GM12878 (cell line): ENCODE measurements around the gene NEK11. TPM values are rescaled to one million over a fixed set of nuclear protein-coding genes. Genes with fewer than 3 reads are reported as not detected.

Experiments
- ATAC-seq: fragments of 200-7000 bp; cut with Tn5 transposase; 3 replicates; pipeline ENCODE4 v1.9.1; 2020; ENCODE audit warnings: mild to moderate bottlenecking, moderate library complexity
- BruUV-seq: library from RNA; stranded (reverse); fragments of 400-500 nt; replicated peaks from 2 replicates; lab custom pipeline; 2021; lab: Mats Ljungman, UMichigan
- CTCF ChIA-PET: fragments of 300-600 bp; sonication (Branson Sonifier 250); formaldehyde crosslinking; extraction: SDS; loops from one replicate; lab custom pipeline; 2021; ENCODE audit warnings: inconsistent platforms; lab: Yijun Ruan, JAX
- POLR2A ChIA-PET: fragments of 350-600 bp; formaldehyde crosslinking; extraction: SDS; loops from one replicate; lab custom pipeline; 2021; ENCODE audit warnings: inconsistent platforms; lab: Charles Lee
- RAD21 ChIA-PET: fragments of 300-600 bp; sonication (Branson Sonifier 250); formaldehyde crosslinking; loops from one replicate; lab custom pipeline; 2023; ENCODE audit warnings: antibody characterized with exemption; ENCODE audit not compliant: unreplicated experiment; lab: Charles Lee
- SMC1A ChIA-PET: fragments of 300-600 bp; sonication (Branson Sonifier 250); formaldehyde crosslinking; loops from one replicate; lab custom pipeline; 2023; ENCODE audit not compliant: unreplicated experiment, uncharacterized antibody; lab: Charles Lee
- DNase-seq: peaks from one replicate; pipeline ENCODE4 v3.0.0-alpha.2; 2011; ENCODE audit warnings: low read depth, low spot score
- FAIRE-seq: peaks from 3 replicates; lab custom pipeline; 2011; peaks lifted over from hg19 to GRCh38; lab: Jason Lieb, UNC
- H2AFZ ChIP-seq: 2 replicates; pipeline ENCODE4 v1.6.0; 2011; ENCODE audit warnings: low read depth, low read length, control low read depth; ENCODE audit not compliant: control insufficient read depth
- H3K27ac ChIP-seq: 2 replicates; pipeline ENCODE4 v1.5.1; 2011; ENCODE audit warnings: control low read depth; ENCODE audit not compliant: control insufficient read depth, insufficient read depth
- H3K27me3 ChIP-seq, 2 experiments: replicated peaks in 1 of 2; 2 replicates each; pipeline versions ENCODE4 v1.6.0 to v1.6.1; 2011; ENCODE audit warnings: low read length in 1 of 2; ENCODE audit not compliant: control insufficient read depth in 2 of 2, insufficient read depth in 2 of 2
- H3K36me3 ChIP-seq, 2 experiments: 2 replicates each; pipeline ENCODE4 v1.5.1; 2011; ENCODE audit warnings: low read length in 1 of 2; ENCODE audit not compliant: control insufficient read depth in 2 of 2, insufficient read depth in 2 of 2
- H3K4me1 ChIP-seq: 2 replicates; pipeline ENCODE4 v1.6.1; 2011; ENCODE audit warnings: mild to moderate bottlenecking, low read length, moderate library complexity, mixed read lengths; ENCODE audit not compliant: control insufficient read depth, insufficient read depth
- H3K4me2 ChIP-seq: 2 replicates; pipeline ENCODE4 v1.6.0; 2011; ENCODE audit warnings: control low read depth; ENCODE audit not compliant: control insufficient read depth, insufficient read depth
- H3K4me3 ChIP-seq: fragments of 200-600 bp; sonication (generic); 2 replicates; pipeline ENCODE4 v1.5.1; 2016
- H3K79me2 ChIP-seq: 2 replicates; pipeline ENCODE4 v1.6.0; 2011; ENCODE audit warnings: low read length; ENCODE audit not compliant: control insufficient read depth, insufficient read depth
- H3K9ac ChIP-seq: 2 replicates; pipeline ENCODE4 v1.8.0; 2011; ENCODE audit warnings: low read length, control low read depth, mixed read lengths; ENCODE audit not compliant: control insufficient read depth, insufficient read depth
- H3K9me3 ChIP-seq: replicated peaks from 3 replicates; pipeline ENCODE4 v1.5.1; 2011; ENCODE audit warnings: mild to moderate bottlenecking, low read length; ENCODE audit not compliant: control insufficient read depth, insufficient read depth
- H4K20me1 ChIP-seq: 2 replicates; pipeline ENCODE4 v1.6.0; 2011; ENCODE audit not compliant: control insufficient read depth, insufficient read depth
- CEBPB ChIP-seq, 2 experiments: fragments of 150-350 bp in 1 of 2; IDR thresholded peaks; 2 replicates each; pipeline ENCODE4 v1.6.1; 2012 to 2014; ENCODE audit warnings: low read depth in 2 of 2, low read length in 2 of 2, borderline replicate concordance in 1 of 2, inconsistent platforms in 1 of 2
- HDAC6 ChIP-seq: fragments of 200-600 bp; sonication (generic); IDR thresholded peaks from one replicate; pipeline ENCODE4 v1.8.0; 2017; ENCODE audit warnings: antibody characterized with exemption; ENCODE audit not compliant: unreplicated experiment
- MYC ChIP-seq: IDR thresholded peaks from 2 replicates; pipeline ENCODE4 v1.6.1; 2011; ENCODE audit warnings: mild to moderate bottlenecking, low read length, moderate library complexity, inconsistent platforms; ENCODE audit not compliant: insufficient read depth, insufficient replicate concordance, insufficient read length, severe bottlenecking
- POLR2A ChIP-seq: IDR thresholded peaks from 2 replicates; pipeline ENCODE4 v1.6.1; 2011; ENCODE audit warnings: low read depth, mild to moderate bottlenecking, low read length
- POU2F2 ChIP-seq: IDR thresholded peaks from 3 replicates; pipeline ENCODE4 v1.6.1; 2011; ENCODE audit warnings: low read depth, mild to moderate bottlenecking, low read length, borderline replicate concordance
- SIN3A ChIP-seq: IDR thresholded peaks from 2 replicates; pipeline ENCODE4 v1.6.1; 2012; ENCODE audit warnings: low read depth, low read length, improper control_type of control experiment
- SMAD5 ChIP-seq: IDR thresholded peaks from 2 replicates; pipeline ENCODE4 v1.6.1; 2016; ENCODE audit warnings: antibody characterized with exemption, low read depth
- TCF7 ChIP-seq: IDR thresholded peaks from 2 replicates; pipeline ENCODE4 v1.6.1; 2014; ENCODE audit warnings: antibody characterized with exemption, borderline replicate concordance
- ZBED1 ChIP-seq: IDR thresholded peaks from 2 replicates; pipeline ENCODE4 v1.6.1; 2016; ENCODE audit warnings: borderline replicate concordance
- ZNF207 ChIP-seq: fragments of 450-650 bp; IDR thresholded peaks from 2 replicates; pipeline ENCODE4 v1.6.1; 2014; ENCODE audit warnings: antibody characterized with exemption, mild to moderate bottlenecking, borderline replicate concordance
- WGBS: methylation state at CpG from one replicate; pipeline ENCODE4 v1.1.6; 2016; ENCODE audit warnings: low lambda C conversion rate; ENCODE audit not compliant: insufficient replicate concordance, insufficient coverage; ENCODE audit errors: missing lambda C conversion rate; 5-methylcytosine and 5-hydroxymethylcytosine counted together
- in situ Hi-C: fragments of 300-500 bp; cut with MboI; formaldehyde crosslinking; loops from 9 replicates; pipeline ENCODE4 v1.14.3; 2018; ENCODE audit warnings: mixed read lengths
- intact Hi-C: fragments of 100-400 bp; cut with micrococcal nuclease; formaldehyde crosslinking; loops from one replicate; pipeline ENCODE4 v1.14.2; 2022; ENCODE audit not compliant: unreplicated experiment
- polyA plus RNA-seq, 11 experiments: library from polyadenylated mRNA; depleted of rRNA in 4 of 11; unstranded in 6 of 11; stranded (reverse) in 5 of 11; fragments of >200 nt; fragmentation: Nextera tagmentation in 4 of 11; fragmentation: Illumina TruSeq in 1 of 11; extraction: Ambion mirVana in 4 of 11; extraction: Trizol in 1 of 11; gene quantifications; 1 replicate in 1 of 11; 2 replicates in 10 of 11; pipeline versions ENCODE4 v1.2.1 to v1.2.3, GENCODE V29; 2011 to 2016; ENCODE audit warnings: inconsistent platforms in 2 of 11, missing spikeins in 2 of 11, low read depth in 1 of 11
- total RNA-seq, 4 experiments: library from RNA; depleted of rRNA in 3 of 4; stranded (reverse); fragments of >200 nt in 3 of 4; fragmentation: Illumina TruSeq in 1 of 4; extraction: Trizol in 1 of 4; gene quantifications; 2 replicates each; pipeline versions ENCODE4 v1.2.1 to v1.2.3, GENCODE V29; 2013 to 2021
- TF ChIP-seq, protein P1 (sequence below): IDR thresholded peaks from 2 replicates; pipeline ENCODE4 v1.6.1; 2011; ENCODE audit warnings: mild to moderate bottlenecking, low read depth, low read length, moderate library complexity; ENCODE audit not compliant: insufficient replicate concordance
- TF ChIP-seq, protein P2 (sequence below): fragments of 450-650 bp; IDR thresholded peaks from 2 replicates; pipeline ENCODE4 v1.6.1; 2018; ENCODE audit warnings: borderline replicate concordance, mild to moderate bottlenecking; ENCODE audit not compliant: partially characterized antibody
- TF ChIP-seq, protein P3 (sequence below): IDR thresholded peaks from 2 replicates; pipeline ENCODE4 v1.6.1; 2012; ENCODE audit warnings: low read length, inconsistent platforms
- TF ChIP-seq, protein P4 (sequence below): fragments of 450-650 bp; IDR thresholded peaks from 2 replicates; pipeline ENCODE4 v1.6.1; 2017; ENCODE audit warnings: mild to moderate bottlenecking, moderate library complexity

Gene NEK11
- total and polyA plus RNA-seq, 10 of the 15 experiments (the other 5 are each of a cell fraction or from before 2014, with no cell fraction given), result 0.05 to 0.94 (median 0.36) TPM; not detected in 1

DNA sequence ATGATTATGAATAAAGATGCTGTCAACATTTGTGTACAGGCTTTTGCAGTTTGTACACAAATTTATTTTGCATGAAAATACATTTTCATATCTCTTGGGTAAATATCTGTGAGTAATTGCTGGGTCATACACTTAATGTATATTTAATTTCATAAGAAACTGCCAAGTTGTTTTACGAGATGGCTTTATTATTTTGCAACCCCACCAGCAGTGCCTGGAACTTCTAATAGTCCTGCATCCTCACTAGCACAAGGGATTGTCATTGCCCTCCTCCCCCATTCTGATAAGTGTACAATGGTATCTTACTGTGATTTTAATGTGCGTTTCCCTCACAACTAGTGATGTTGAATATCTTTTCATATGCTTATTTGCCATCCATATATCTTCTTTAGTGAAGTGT lies 45.2 kb upstream of the NEK11 start:
- Histone ChIP-seq H3K4me3 (no peak overlapping the region), H3K79me2 (no peaks in the 10 kb centered on the region), H3K9me3 (no peaks in the 10 kb centered on the region), H3K9ac (no peak overlapping the region), H3K27me3 (no peaks in the 10 kb centered on the region), H2AFZ (no peak overlapping the region), H3K36me3 (peaks cover 0 to 2% of the 10 kb centered on the region in 2 experiments; a peak in 1 of 4 replicates), H3K27ac (no peak overlapping the region)
- WGBS, result 100% methylated on average over 2 of the region's 2 CpGs
- DNase-seq (no peak), ATAC-seq (no peak), FAIRE-seq (no peak)
- CTCF ChIA-PET, result no interaction called here
- in situ Hi-C loops, result no loop called here
- TF ChIP-seq HDAC6 (no peak), ZNF207 (no peak), TCF7 (no peak), ZBED1 (no peak), SIN3A (no peak), POU2F2 (no peak), MYC (no peak), CEBPB (IDR thresholded peaks at IDR 0.05; ENCODE audit: borderline replicate concordance in 1 of 2, low read depth in 2 of 2, low read length in 2 of 2) (no peak), POLR2A (no peak), SMAD5 (no peak)
- TF ChIP-seq, protein P1, sequence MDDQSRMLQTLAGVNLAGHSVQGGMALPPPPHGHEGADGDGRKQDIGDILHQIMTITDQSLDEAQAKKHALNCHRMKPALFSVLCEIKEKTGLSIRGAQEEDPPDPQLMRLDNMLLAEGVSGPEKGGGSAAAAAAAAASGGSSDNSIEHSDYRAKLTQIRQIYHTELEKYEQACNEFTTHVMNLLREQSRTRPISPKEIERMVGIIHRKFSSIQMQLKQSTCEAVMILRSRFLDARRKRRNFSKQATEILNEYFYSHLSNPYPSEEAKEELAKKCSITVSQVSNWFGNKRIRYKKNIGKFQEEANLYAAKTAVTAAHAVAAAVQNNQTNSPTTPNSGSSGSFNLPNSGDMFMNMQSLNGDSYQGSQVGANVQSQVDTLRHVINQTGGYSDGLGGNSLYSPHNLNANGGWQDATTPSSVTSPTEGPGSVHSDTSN, result no peak
- TF ChIP-seq, protein P2, sequence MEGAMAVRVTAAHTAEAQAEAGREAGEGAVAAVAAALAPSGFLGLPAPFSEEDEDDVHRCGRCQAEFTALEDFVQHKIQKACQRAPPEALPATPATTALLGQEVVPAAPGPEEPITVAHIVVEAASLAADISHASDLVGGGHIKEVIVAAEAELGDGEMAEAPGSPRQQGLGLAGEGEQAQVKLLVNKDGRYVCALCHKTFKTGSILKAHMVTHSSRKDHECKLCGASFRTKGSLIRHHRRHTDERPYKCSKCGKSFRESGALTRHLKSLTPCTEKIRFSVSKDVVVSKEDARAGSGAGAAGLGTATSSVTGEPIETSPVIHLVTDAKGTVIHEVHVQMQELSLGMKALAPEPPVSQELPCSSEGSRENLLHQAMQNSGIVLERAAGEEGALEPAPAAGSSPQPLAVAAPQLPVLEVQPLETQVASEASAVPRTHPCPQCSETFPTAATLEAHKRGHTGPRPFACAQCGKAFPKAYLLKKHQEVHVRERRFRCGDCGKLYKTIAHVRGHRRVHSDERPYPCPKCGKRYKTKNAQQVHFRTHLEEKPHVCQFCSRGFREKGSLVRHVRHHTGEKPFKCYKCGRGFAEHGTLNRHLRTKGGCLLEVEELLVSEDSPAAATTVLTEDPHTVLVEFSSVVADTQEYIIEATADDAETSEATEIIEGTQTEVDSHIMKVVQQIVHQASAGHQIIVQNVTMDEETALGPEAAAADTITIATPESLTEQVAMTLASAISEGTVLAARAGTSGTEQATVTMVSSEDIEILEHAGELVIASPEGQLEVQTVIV, result no peak
- TF ChIP-seq, protein P3, sequence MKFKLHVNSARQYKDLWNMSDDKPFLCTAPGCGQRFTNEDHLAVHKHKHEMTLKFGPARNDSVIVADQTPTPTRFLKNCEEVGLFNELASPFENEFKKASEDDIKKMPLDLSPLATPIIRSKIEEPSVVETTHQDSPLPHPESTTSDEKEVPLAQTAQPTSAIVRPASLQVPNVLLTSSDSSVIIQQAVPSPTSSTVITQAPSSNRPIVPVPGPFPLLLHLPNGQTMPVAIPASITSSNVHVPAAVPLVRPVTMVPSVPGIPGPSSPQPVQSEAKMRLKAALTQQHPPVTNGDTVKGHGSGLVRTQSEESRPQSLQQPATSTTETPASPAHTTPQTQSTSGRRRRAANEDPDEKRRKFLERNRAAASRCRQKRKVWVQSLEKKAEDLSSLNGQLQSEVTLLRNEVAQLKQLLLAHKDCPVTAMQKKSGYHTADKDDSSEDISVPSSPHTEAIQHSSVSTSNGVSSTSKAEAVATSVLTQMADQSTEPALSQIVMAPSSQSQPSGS, result no peak
- TF ChIP-seq, protein P4, sequence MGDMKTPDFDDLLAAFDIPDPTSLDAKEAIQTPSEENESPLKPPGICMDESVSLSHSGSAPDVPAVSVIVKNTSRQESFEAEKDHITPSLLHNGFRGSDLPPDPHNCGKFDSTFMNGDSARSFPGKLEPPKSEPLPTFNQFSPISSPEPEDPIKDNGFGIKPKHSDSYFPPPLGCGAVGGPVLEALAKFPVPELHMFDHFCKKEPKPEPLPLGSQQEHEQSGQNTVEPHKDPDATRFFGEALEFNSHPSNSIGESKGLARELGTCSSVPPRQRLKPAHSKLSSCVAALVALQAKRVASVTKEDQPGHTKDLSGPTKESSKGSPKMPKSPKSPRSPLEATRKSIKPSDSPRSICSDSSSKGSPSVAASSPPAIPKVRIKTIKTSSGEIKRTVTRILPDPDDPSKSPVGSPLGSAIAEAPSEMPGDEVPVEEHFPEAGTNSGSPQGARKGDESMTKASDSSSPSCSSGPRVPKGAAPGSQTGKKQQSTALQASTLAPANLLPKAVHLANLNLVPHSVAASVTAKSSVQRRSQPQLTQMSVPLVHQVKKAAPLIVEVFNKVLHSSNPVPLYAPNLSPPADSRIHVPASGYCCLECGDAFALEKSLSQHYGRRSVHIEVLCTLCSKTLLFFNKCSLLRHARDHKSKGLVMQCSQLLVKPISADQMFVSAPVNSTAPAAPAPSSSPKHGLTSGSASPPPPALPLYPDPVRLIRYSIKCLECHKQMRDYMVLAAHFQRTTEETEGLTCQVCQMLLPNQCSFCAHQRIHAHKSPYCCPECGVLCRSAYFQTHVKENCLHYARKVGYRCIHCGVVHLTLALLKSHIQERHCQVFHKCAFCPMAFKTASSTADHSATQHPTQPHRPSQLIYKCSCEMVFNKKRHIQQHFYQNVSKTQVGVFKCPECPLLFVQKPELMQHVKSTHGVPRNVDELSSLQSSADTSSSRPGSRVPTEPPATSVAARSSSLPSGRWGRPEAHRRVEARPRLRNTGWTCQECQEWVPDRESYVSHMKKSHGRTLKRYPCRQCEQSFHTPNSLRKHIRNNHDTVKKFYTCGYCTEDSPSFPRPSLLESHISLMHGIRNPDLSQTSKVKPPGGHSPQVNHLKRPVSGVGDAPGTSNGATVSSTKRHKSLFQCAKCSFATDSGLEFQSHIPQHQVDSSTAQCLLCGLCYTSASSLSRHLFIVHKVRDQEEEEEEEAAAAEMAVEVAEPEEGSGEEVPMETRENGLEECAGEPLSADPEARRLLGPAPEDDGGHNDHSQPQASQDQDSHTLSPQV, result no peak
- TF ChIP-seq, all 136 proteins: peak for 0
- POLR2A ChIA-PET, result no interaction called here
- intact Hi-C loops, result no loop called here
- RAD21 ChIA-PET, result no interaction called here
- SMC1A ChIA-PET, result interaction anchor here (1.4 kb wide), 1 partner anchor 15 kb away, joined by 4 read pairs; no protein-coding TSS in a partner anchor
- Histone ChIP-seq H4K20me1 (no peaks in the 10 kb centered on the region), H3K4me2 (no peak overlapping the region), H3K4me1 (no peaks in the 10 kb centered on the region)
- no TSS peak for BruUV-seq
